Trophoblast cell (in vitro differentiated cells and primary cell): Measurements from ENCODE around the gene CHN2.

Source experiments
- DNase-seq, 2 donors: peaks; one replicate each; pipeline ENCODE4 v3.0.0-alpha.2; 2016
- H2AFZ ChIP-seq: 2 replicates; pipeline ENCODE4 v1.6.1; 2013; ENCODE audit warnings: low read length, moderate library complexity, mild to moderate bottlenecking; ENCODE audit not compliant: insufficient read depth, poor library complexity
- H2AK5ac ChIP-seq: 2 replicates; pipeline ENCODE4 v1.6.1; 2013; ENCODE audit warnings: mild to moderate bottlenecking, low read length
- H2BK120ac ChIP-seq: 2 replicates; pipeline ENCODE4 v1.6.1; 2013; ENCODE audit warnings: low read length, mild to moderate bottlenecking, moderate library complexity; ENCODE audit not compliant: insufficient read depth, poor library complexity
- H2BK12ac ChIP-seq: 2 replicates; pipeline ENCODE4 v1.6.1; 2013; ENCODE audit warnings: mild to moderate bottlenecking, low read length, moderate library complexity
- H2BK5ac ChIP-seq: 2 replicates; pipeline ENCODE4 v1.6.1; 2013; ENCODE audit warnings: low read length, low read depth, moderate library complexity, mild to moderate bottlenecking; ENCODE audit not compliant: poor library complexity
- H3K14ac ChIP-seq: 2 replicates; pipeline ENCODE4 v1.6.1; 2013; ENCODE audit warnings: mild to moderate bottlenecking, low read length
- H3K18ac ChIP-seq: 2 replicates; pipeline ENCODE4 v1.6.1; 2013; ENCODE audit warnings: mild to moderate bottlenecking, low read length
- H3K23ac ChIP-seq: 2 replicates; pipeline ENCODE4 v1.6.1; 2013; ENCODE audit warnings: low read length
- H3K27ac ChIP-seq: 2 replicates; pipeline ENCODE4 v1.5.1; 2013; ENCODE audit warnings: low read depth, mild to moderate bottlenecking, inconsistent platforms, low read length, moderate library complexity
- H3K27me3 ChIP-seq: 2 replicates; pipeline ENCODE4 v1.6.1; 2013; ENCODE audit warnings: inconsistent platforms, mild to moderate bottlenecking, low read length, moderate library complexity; ENCODE audit not compliant: insufficient read depth
- H3K36me3 ChIP-seq, 2 experiments: 1 replicate in 1 of 2; 2 replicates in 1 of 2; pipeline ENCODE4 v1.6.1; 2013; ENCODE audit warnings: low read length in 2 of 2, mild to moderate bottlenecking in 2 of 2, moderate library complexity in 1 of 2; ENCODE audit not compliant: insufficient read depth in 2 of 2, control insufficient read depth in 1 of 2
- H3K4ac ChIP-seq: 2 replicates; pipeline ENCODE4 v1.6.1; 2013; ENCODE audit warnings: low read depth, mild to moderate bottlenecking, low read length, moderate library complexity
- H3K4me1 ChIP-seq, 2 experiments: 1 replicate in 1 of 2; 2 replicates in 1 of 2; pipeline ENCODE4 v1.6.1; 2013; ENCODE audit warnings: low read length in 2 of 2, mild to moderate bottlenecking in 2 of 2, moderate library complexity in 1 of 2; ENCODE audit not compliant: insufficient read depth in 2 of 2, control insufficient read depth in 1 of 2
- H3K4me2 ChIP-seq: 2 replicates; pipeline ENCODE4 v1.6.1; 2013; ENCODE audit warnings: inconsistent platforms, mild to moderate bottlenecking, low read length, moderate library complexity
- H3K4me3 ChIP-seq: 2 replicates; pipeline ENCODE4 v1.5.1; 2013; ENCODE audit warnings: mild to moderate bottlenecking, low read depth, low read length, inconsistent platforms
- H3K79me1 ChIP-seq: one replicate; pipeline ENCODE4 v1.6.1; 2013; ENCODE audit warnings: low read length
- H3K79me2 ChIP-seq: 2 replicates; pipeline ENCODE4 v1.6.1; 2013; ENCODE audit warnings: low read length, mild to moderate bottlenecking; ENCODE audit not compliant: control insufficient read depth, insufficient read depth, poor library complexity
- H3K9ac ChIP-seq: 2 replicates; pipeline ENCODE4 v1.6.1; 2013; ENCODE audit warnings: mild to moderate bottlenecking, low read length
- H3K9me3 ChIP-seq: 2 replicates; pipeline ENCODE4 v1.6.1; 2013; ENCODE audit warnings: low read depth, mild to moderate bottlenecking, control low read depth, inconsistent platforms, low read length; ENCODE audit not compliant: insufficient read depth
- H4K12ac ChIP-seq: 2 replicates; pipeline ENCODE4 v1.6.1; 2013; ENCODE audit warnings: low read depth, mild to moderate bottlenecking, low read length, moderate library complexity
- H4K8ac ChIP-seq: 2 replicates; pipeline ENCODE4 v1.6.1; 2013; ENCODE audit warnings: low read depth, mild to moderate bottlenecking, low read length, moderate library complexity
- H4K91ac ChIP-seq: one replicate; pipeline ENCODE4 v1.6.1; 2013; ENCODE audit warnings: low read depth, mild to moderate bottlenecking, low read length, moderate library complexity
- WGBS: extraction: QIAGEN DNeasy Blood & Tissue Kit; methylation state at CpG from one replicate; pipeline ENCODE4 v1.1.7; 2013; ENCODE audit warnings: missing lambda C conversion rate; ENCODE audit not compliant: insufficient read length, insufficient coverage; ENCODE audit errors: extremely low coverage; 5-methylcytosine and 5-hydroxymethylcytosine counted together

The CHN2 gene

GRCh38 chr7:29282819-29283414, 88.3 kb downstream of the CHN2 start:
- Histone ChIP-seq H3K36me3 (peaks cover 3 to 5% of the 10 kb centered on the region in 2 experiments), H3K9ac (no peak overlapping the region), H3K4me1 (peaks cover 5 to 17% of the 10 kb centered on the region in 2 experiments), H4K12ac (no peak overlapping the region), H2AFZ (no peak overlapping the region), H3K4me3 (no peak overlapping the region), H3K27ac (peak overlapping the region; percentile 1), H3K18ac (peak overlapping the region; percentile 3), H3K9me3 (no peaks in the 10 kb centered on the region), H3K79me1 (peaks cover 2% of the 10 kb centered on the region), H4K91ac (peak overlapping the region; percentile 20), H3K27me3 (no peaks in the 10 kb centered on the region), H3K4ac (peak overlapping the region; percentile 1), H3K14ac (no peak overlapping the region), H2BK5ac (peak overlapping the region; percentile 4), H3K4me2 (no peak overlapping the region), H4K8ac (peak overlapping the region; percentile 10), H3K23ac (no peak overlapping the region), H3K79me2 (peaks cover 3% of the 10 kb centered on the region), H2BK12ac (peak overlapping the region; percentile 5), H2BK120ac (no peak overlapping the region), H2AK5ac (peak overlapping the region; percentile 9)
- no CpG with 5 or more reads among the region's 13 CpGs for WGBS
- peak; percentile 27 to 47 for DNase-seq

- Histone ChIP-seq H2BK12ac (no peak overlapping the region), H3K9ac (no peak overlapping the region), H3K4me3 (no peak overlapping the region), H4K12ac (no peak overlapping the region), H3K4ac (peak overlapping the region; percentile 4), H2AFZ (no peak overlapping the region), H3K36me3 (peaks cover 3 to 5% of the 10 kb centered on the region in 2 experiments), H3K27me3 (no peaks in the 10 kb centered on the region), H4K8ac (no peak overlapping the region), H3K79me2 (peaks cover 3% of the 10 kb centered on the region), H3K79me1 (peaks cover 2% of the 10 kb centered on the region), H3K23ac (no peak overlapping the region), H4K91ac (no peak overlapping the region), H2AK5ac (no peak overlapping the region), H3K14ac (no peak overlapping the region), H3K27ac (no peak overlapping the region), H3K4me2 (no peak overlapping the region), H3K4me1 (peaks cover 5 to 17% of the 10 kb centered on the region in 2 experiments), H3K9me3 (no peaks in the 10 kb centered on the region), H3K18ac (peak overlapping the region; percentile 48), H2BK120ac (no peak overlapping the region), H2BK5ac (no peak overlapping the region)
- WGBS, result no CpG with 5 or more reads among the region's 6 CpGs
- peak in 1 of 2 donors; percentile 11 for DNase-seq
Measured at GRCh38 chr7:29284696-29285443, 90.3 kb downstream of the CHN2 start.

GRCh38 chr7:29285444-29285793, 90.8 kb downstream of the CHN2 start:
- no peaks in the 10 kb centered on the region for H3K27me3 ChIP-seq
- H3K27ac ChIP-seq, result no peak overlapping the region
- H3K4me3 ChIP-seq, result no peak overlapping the region
- H3K14ac ChIP-seq, result no peak overlapping the region
- peaks cover 5 to 17% of the 10 kb centered on the region in 2 experiments for H3K4me1 ChIP-seq
- no peak overlapping the region for H3K23ac ChIP-seq
- DNase-seq, result peak; percentile 49 to 66
- H3K4me2 ChIP-seq, result no peak overlapping the region
- H3K9me3 ChIP-seq, result no peaks in the 10 kb centered on the region
- no CpG with 5 or more reads among the region's 4 CpGs for WGBS
- no peak overlapping the region for H2BK12ac ChIP-seq
- no peak overlapping the region for H4K91ac ChIP-seq
- H4K8ac ChIP-seq, result no peak overlapping the region
- peaks cover 3 to 5% of the 10 kb centered on the region in 2 experiments for H3K36me3 ChIP-seq
- H3K18ac ChIP-seq, result no peak overlapping the region
- peaks cover 2% of the 10 kb centered on the region for H3K79me1 ChIP-seq
- H2AFZ ChIP-seq, result no peak overlapping the region
- no peak overlapping the region for H4K12ac ChIP-seq
- H2BK5ac ChIP-seq, result no peak overlapping the region
- peaks cover 3% of the 10 kb centered on the region for H3K79me2 ChIP-seq
- H3K9ac ChIP-seq, result no peak overlapping the region
- H2BK120ac ChIP-seq, result no peak overlapping the region
- H2AK5ac ChIP-seq, result no peak overlapping the region
- H3K4ac ChIP-seq, result no peak overlapping the region

- no peak overlapping the region for H3K23ac ChIP-seq
Measured at GRCh38 chr7:29285861-29286260, 91.3 kb downstream of the CHN2 start.

More at GRCh38 chr7:29285861-29286260, 91.3 kb downstream of the CHN2 start:
- Histone ChIP-seq H2BK12ac (no peak overlapping the region), H3K14ac (no peak overlapping the region), H3K79me2 (peaks cover 3% of the 10 kb centered on the region), H3K36me3 (peaks cover 3 to 5% of the 10 kb centered on the region in 2 experiments), H3K27me3 (no peaks in the 10 kb centered on the region), H3K4me3 (no peak overlapping the region), H3K79me1 (peaks cover 2% of the 10 kb centered on the region), H3K9ac (no peak overlapping the region), H4K91ac (no peak overlapping the region), H4K8ac (no peak overlapping the region), H3K27ac (no peak overlapping the region), H2BK5ac (no peak overlapping the region), H3K4me1 (peaks cover 5 to 17% of the 10 kb centered on the region in 2 experiments), H2AK5ac (no peak overlapping the region), H4K12ac (no peak overlapping the region), H2AFZ (no peak overlapping the region), H3K18ac (peak overlapping the region; percentile 53), H3K4ac (no peak overlapping the region), H2BK120ac (no peak overlapping the region), H3K9me3 (no peaks in the 10 kb centered on the region), H3K4me2 (no peak overlapping the region)
- WGBS, result no CpG with 5 or more reads among the region's 3 CpGs
- DNase-seq, result no peak
